Measurements from ENCODE around the gene KCNJ9.

The KCNJ9 gene

DNA sequence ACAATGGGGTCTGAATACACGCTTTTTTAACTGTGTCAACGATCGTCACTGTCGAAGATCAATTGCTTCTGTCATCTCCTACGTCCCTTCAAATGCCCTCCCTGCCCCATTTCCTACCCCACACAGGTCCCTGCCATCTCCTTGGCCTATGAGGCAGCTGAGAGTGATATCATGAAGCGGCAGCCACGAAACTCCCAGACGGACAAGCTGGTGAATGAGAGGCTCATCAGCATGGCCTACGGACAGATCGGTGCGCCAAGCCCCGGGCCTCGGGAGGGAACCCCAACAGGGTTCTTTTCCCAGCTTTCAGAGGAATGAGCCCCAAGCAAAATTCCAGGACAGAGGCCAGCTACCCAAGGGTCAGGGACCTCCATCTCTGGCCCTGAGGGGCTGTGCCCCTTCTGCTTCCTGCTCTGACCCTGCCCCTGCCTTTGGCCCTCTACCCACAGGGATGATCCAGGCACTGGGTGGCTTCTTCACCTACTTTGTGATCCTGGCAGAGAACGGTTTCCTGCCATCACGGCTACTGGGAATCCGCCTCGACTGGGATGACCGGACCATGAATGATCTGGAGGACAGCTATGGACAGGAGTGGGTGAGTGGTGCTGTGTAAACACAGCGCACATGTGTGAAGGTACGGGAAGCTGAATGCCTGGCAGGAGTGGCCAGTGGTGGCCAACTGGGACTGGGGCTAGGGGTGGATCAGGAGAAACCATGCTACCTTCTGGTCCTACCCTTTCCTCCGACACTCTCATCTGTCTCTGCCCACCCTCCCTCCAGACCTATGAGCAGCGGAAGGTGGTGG lies 55.0 kb downstream of the KCNJ9 start:
- POLR2A ChIA-PET, result no interaction called here
- DNase-seq (ENCODE audit: extremely low spot score), result no peak
- TF ChIP-seq FOXA1 (IDR thresholded peaks at IDR 0.05) (no peak), LEF1 (IDR thresholded peaks at IDR 0.05; ENCODE audit: borderline replicate concordance) (no peak)
- CTCF ChIA-PET, result no interaction called here

DNA sequence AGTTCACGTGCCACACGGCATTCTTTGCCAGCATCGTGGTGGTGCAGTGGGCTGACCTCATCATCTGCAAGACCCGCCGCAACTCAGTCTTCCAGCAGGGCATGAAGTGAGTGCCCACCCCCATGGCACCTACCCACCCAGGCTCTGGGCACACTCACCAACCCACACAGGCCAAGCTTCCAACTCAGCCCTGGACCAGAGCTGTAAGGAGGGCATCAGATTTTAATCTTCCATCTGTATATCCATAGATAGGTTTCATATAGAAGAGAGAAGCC lies 55.5 kb downstream of the KCNJ9 start:
- CTCF ChIA-PET, result no interaction called here
- TF ChIP-seq HDGF (IDR thresholded peaks at IDR 0.05; ENCODE audit: borderline replicate concordance), result no peak
- TF ChIP-seq TARDBP (IDR thresholded peaks at IDR 0.05), result no peak
- TF ChIP-seq LEF1 (IDR thresholded peaks at IDR 0.05; ENCODE audit: borderline replicate concordance), result no peak
- TF ChIP-seq, protein P1, sequence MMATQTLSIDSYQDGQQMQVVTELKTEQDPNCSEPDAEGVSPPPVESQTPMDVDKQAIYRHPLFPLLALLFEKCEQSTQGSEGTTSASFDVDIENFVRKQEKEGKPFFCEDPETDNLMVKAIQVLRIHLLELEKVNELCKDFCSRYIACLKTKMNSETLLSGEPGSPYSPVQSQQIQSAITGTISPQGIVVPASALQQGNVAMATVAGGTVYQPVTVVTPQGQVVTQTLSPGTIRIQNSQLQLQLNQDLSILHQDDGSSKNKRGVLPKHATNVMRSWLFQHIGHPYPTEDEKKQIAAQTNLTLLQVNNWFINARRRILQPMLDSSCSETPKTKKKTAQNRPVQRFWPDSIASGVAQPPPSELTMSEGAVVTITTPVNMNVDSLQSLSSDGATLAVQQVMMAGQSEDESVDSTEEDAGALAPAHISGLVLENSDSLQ (IDR thresholded peaks at IDR 0.05), result no peak
- no peak for TF ChIP-seq FOXM1 (IDR thresholded peaks at IDR 0.05; ENCODE audit: borderline replicate concordance)
- no peak for TF ChIP-seq FOXA1 (IDR thresholded peaks at IDR 0.05)
- TF ChIP-seq NFRKB (IDR thresholded peaks at IDR 0.05), result no peak
- no peak for TF ChIP-seq ELF4 (IDR thresholded peaks at IDR 0.05)
- TF ChIP-seq SP1 (IDR thresholded peaks at IDR 0.05), result no peak
- no peak for TF ChIP-seq CTBP1 (IDR thresholded peaks at IDR 0.05; ENCODE audit: borderline replicate concordance)
- no peak for TF ChIP-seq FOXK2 (IDR thresholded peaks at IDR 0.05)
- TF ChIP-seq SUZ12 (IDR thresholded peaks at IDR 0.05), result no peak
- TF ChIP-seq ZNF384 (IDR thresholded peaks at IDR 0.05), result no peak
- TF ChIP-seq BHLHE40 (IDR thresholded peaks at IDR 0.05; ENCODE audit: borderline replicate concordance), result no peak
- TF ChIP-seq ARNT (IDR thresholded peaks at IDR 0.05), result no peak
- no peak for DNase-seq (ENCODE audit: extremely low spot score)
- POLR2A ChIA-PET, result no interaction called here

DNA sequence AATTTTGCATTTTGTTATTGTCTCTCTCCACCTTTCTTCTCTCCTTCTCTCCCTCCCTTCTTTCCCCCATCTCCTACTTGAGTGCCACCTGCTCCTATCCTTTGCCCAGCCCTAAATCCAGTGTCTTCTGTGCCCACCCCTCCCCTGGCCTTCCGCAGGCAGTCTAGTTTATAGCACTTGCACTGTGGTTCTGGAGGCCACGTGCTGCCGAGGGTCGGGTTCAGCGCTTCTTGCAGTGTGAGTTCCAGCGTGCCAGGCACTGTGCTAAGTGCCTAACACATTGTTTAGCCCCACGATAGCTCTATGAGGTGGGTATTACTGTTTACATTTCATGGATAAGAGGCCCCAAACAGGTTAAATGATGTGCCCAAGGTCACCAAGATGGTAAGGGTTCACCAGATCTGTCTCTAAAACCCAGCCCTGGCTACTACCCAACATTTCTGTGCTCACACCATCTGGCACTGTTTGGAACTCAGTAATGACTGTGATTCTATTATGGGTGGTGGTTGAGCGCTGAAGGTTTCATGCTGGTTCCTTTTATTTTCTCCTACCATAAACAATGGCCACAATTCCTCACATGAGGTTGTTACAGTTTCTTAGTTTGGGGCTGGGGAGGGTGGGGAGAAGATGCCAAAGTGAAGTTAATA lies 56.0 kb downstream of the KCNJ9 start:
- ChIA-PET POLR2A (no interaction called here), CTCF (no interaction called here)
- DNase-seq (ENCODE audit: extremely low spot score), result no peak
- TF ChIP-seq FOXA1 (IDR thresholded peaks at IDR 0.05) (no peak), L3MBTL2 (conservative IDR thresholded peaks at IDR 0.05) (no peak), BHLHE40 (IDR thresholded peaks at IDR 0.05; ENCODE audit: borderline replicate concordance) (no peak)

DNA sequence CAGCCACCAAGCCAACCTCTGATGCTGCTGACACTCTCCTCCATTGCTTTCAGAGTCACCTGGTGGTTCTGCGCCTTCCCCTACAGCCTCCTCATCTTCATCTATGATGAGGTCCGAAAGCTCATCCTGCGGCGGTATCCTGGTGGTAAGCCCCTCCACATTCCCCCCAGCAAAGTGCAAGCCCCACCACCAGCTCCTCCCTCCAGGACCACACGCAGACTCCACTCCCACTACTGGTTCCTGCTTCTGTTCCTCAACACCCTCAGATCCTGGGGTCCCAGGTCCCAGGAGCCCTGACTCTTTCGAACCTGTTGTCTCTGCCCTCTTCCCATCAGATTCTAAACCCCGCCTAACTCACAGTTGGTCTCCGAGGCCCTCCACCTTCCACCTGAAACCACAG lies 58.5 kb downstream of the KCNJ9 start:
- ChIA-PET CTCF (no interaction called here), POLR2A (no interaction called here)
- TF ChIP-seq SUZ12 (IDR thresholded peaks at IDR 0.05) (no peak), FOXK2 (IDR thresholded peaks at IDR 0.05) (no peak), TARDBP (IDR thresholded peaks at IDR 0.05) (no peak), ZNF384 (IDR thresholded peaks at IDR 0.05) (no peak), SP1 (IDR thresholded peaks at IDR 0.05) (no peak), FOXM1 (IDR thresholded peaks at IDR 0.05; ENCODE audit: borderline replicate concordance) (no peak), FOXA1 (IDR thresholded peaks at IDR 0.05) (no peak), LEF1 (IDR thresholded peaks at IDR 0.05; ENCODE audit: borderline replicate concordance) (no peak), ELF4 (IDR thresholded peaks at IDR 0.05) (no peak), BHLHE40 (IDR thresholded peaks at IDR 0.05; ENCODE audit: borderline replicate concordance) (no peak), CTBP1 (IDR thresholded peaks at IDR 0.05; ENCODE audit: borderline replicate concordance) (no peak), L3MBTL2 (conservative IDR thresholded peaks at IDR 0.05) (no peak), ARNT (IDR thresholded peaks at IDR 0.05) (no peak), NFRKB (IDR thresholded peaks at IDR 0.05) (no peak)
- TF ChIP-seq, protein P1 (IDR thresholded peaks at IDR 0.05), result no peak
- DNase-seq (ENCODE audit: extremely low spot score), result no peak

Measured in HEK293T (cell line).